Stimulated activated CD8-positive, alpha-beta memory T cell treated with anti-CD3 and anti-CD28 coated beads, Interleukin-15, amount 100 ng/mL, for 24 hours (primary cell): Measurements from ENCODE around the gene SMTN.
A peak's percentile ranks its signal among the peaks of the same experiment; 100 is the strongest.
"Not testable (repeated sequence)": the region's sequence is repeated elsewhere in the genome, so short reads cannot be mapped to it uniquely, and the experiment has no call there.

Source experiments
- DNase-seq: peaks from one replicate; pipeline ENCODE4 v3.0.0-alpha.2; 2020; ENCODE audit warnings: low read depth

SMTN gene

GRCh38 chr22:31104869-31105268 is 23.8 kb downstream of the SMTN start:
- no peak for DNase-seq

GRCh38 chr22:31105282-31105929 is 24.3 kb downstream of the SMTN start:
- DNase-seq: no peak

GRCh38 chr22:31106001-31106571 is 25.0 kb downstream of the SMTN start:
- DNase-seq: no peak

GRCh38 chr22:31106731-31107177 is 25.6 kb downstream of the SMTN start:
- DNase-seq: no peak

- peak; percentile 65 for DNase-seq
Observed at GRCh38 chr22:31107178-31107893, 26.2 kb downstream of the SMTN start, which contains the start of gene SELENOM. Gene SELENOM, minus strand, starts transcription at chr22:31107568. Its CDS starts 63 bp downstream, at chr22:31107505.

- DNase-seq: no peak
Observed at GRCh38 chr22:31107894-31108218, 26.7 kb downstream of the SMTN start.

- not testable (repeated sequence) for DNase-seq
Observed at GRCh38 chr22:31112547-31113091, 31.5 kb downstream of the SMTN start.

GRCh38 chr22:31118046-31118820 is 37.1 kb downstream of the SMTN start:
- no peak for DNase-seq

- no peak for DNase-seq
Observed at GRCh38 chr22:31119026-31119717, 38.1 kb downstream of the SMTN start.

- DNase-seq: no peak
Observed at GRCh38 chr22:31120230-31120629, 39.1 kb downstream of the SMTN start.

GRCh38 chr22:31120642-31121041 is 39.5 kb downstream of the SMTN start:
- DNase-seq: no peak

- DNase-seq: no peak
Observed at GRCh38 chr22:31121403-31121802, 40.3 kb downstream of the SMTN start.

- no peak for DNase-seq
Observed at GRCh38 chr22:31122196-31122531, 41.0 kb downstream of the SMTN start.

- DNase-seq: no peak
Observed at GRCh38 chr22:31122532-31123291, 41.6 kb downstream of the SMTN start, which contains the start of gene INPP5J. Gene INPP5J, plus strand, starts transcription at chr22:31122966. Its CDS starts 49 bp downstream, at chr22:31123015.

- DNase-seq: no peak
Observed at GRCh38 chr22:31123292-31123602, 42.1 kb downstream of the SMTN start.

- no peak for DNase-seq
Observed at GRCh38 chr22:31124290-31124689, 43.2 kb downstream of the SMTN start.

GRCh38 chr22:31124811-31125465 is 43.8 kb downstream of the SMTN start:
- no peak for DNase-seq

GRCh38 chr22:31125521-31126117 is 44.5 kb downstream of the SMTN start:
- DNase-seq: no peak

GRCh38 chr22:31126128-31126868 is 45.2 kb downstream of the SMTN start:
- DNase-seq: no peak

- DNase-seq: no peak
Observed at GRCh38 chr22:31126869-31127175, 45.7 kb downstream of the SMTN start.
